SK-N-SH treated with all-trans-retinoic acid at 6 μM for 48 hours (cell line): ENCODE measurements around the gene CHORDC1.

ENCODE experiments used
- RARB ChIP-seq: fragments of 250-450 bp; sonication (Bioruptor Pico); IDR thresholded peaks from 2 replicates; pipeline ENCODE4 v1.8.0; 2021; ENCODE audit warnings: mild to moderate bottlenecking, moderate library complexity
- TOX ChIP-seq: fragments of 250-450 bp; sonication (Bioruptor Pico); IDR thresholded peaks from 2 replicates; pipeline ENCODE4 v1.8.0; 2021; ENCODE audit warnings: mild to moderate bottlenecking, moderate library complexity, borderline replicate concordance

GRCh38 chr11:90251599-90251998 lies 28.8 kb upstream of the CHORDC1 start:
- TF ChIP-seq RARB (CRISPR knock-in tag), result no peak
- no peak for TF ChIP-seq TOX (CRISPR knock-in tag)
